MG63 (cell line): ENCODE measurements around the gene TEDC2. TPM values are rescaled to one million over a fixed set of nuclear protein-coding genes. Genes with fewer than 3 reads are reported as not detected.

ENCODE experiments used
- DNase-seq: peaks from one replicate; pipeline ENCODE4 v3.0.0-alpha.2; 2020
- H3K27me3 ChIP-seq: fragments of 250-450 bp; sonication (Bioruptor Pico); 2 replicates; pipeline ENCODE4 v1.5.1; 2020; ENCODE audit warnings: mild to moderate bottlenecking, moderate library complexity
- H3K36me3 ChIP-seq: fragments of 250-450 bp; sonication (Bioruptor Pico); 2 replicates; pipeline ENCODE4 v1.5.1; 2020; ENCODE audit warnings: mild to moderate bottlenecking, moderate library complexity
- H3K4me3 ChIP-seq: fragments of 250-450 bp; sonication (Bioruptor Pico); 2 replicates; pipeline ENCODE4 v1.5.1; 2020; ENCODE audit warnings: mild to moderate bottlenecking, moderate library complexity
- H3K9me3 ChIP-seq: fragments of 250-450 bp; sonication (Bioruptor Pico); 2 replicates; pipeline ENCODE4 v1.5.1; 2020; ENCODE audit warnings: mild to moderate bottlenecking, moderate library complexity
- total RNA-seq: library from RNA; depleted of rRNA; stranded (reverse); fragments of >200 nt; shearing (Covaris generic); gene quantifications from 2 replicates; pipeline ENCODE4 v1.2.3, GENCODE V29; 2014; ENCODE audit warnings: low replicate concordance; rRNA removed

The TEDC2 gene
- total RNA-seq, 1 experiment from 2014 or later: 38.6 TPM

DNA sequence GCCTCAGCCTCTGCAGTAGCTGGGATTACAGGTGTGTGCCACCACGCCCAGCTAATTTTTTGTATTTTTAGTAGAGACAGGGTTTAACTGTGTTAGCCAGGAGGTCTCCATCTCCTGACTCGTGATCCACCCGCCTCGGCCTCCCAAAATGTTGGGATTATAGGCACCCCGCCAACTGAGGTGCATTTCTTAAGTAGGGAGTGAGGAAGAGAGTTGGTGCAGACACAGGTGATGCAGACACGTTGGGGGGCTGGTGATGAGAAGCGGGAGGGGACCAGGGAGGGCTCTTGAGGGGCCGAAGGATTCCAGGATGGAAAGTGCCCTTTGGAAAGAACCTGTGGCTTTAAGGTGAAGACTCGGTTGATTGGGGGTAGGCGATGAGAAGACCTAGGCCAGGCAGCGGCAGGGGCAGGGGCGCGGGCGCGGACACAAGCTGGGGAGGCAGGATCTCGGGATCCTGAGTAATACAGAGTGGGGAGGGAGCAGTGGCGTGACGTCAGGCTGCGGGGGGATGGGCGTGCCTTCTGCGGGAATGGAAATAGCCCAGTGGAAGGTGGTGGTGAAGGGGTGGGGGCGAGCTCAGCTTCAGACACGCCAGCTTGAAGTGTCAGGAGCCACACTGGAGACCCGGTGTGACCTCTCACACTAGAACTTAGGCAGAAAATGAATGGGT lies 51.4 kb downstream of the TEDC2 start:
- DNase-seq: no peak
- H3K4me3 ChIP-seq: no peak overlapping the region
- peaks cover 4% of the 10 kb centered on the region for H3K36me3 ChIP-seq
- H3K27me3 ChIP-seq: no peaks in the 10 kb centered on the region
- no peaks in the 10 kb centered on the region for H3K9me3 ChIP-seq

DNA sequence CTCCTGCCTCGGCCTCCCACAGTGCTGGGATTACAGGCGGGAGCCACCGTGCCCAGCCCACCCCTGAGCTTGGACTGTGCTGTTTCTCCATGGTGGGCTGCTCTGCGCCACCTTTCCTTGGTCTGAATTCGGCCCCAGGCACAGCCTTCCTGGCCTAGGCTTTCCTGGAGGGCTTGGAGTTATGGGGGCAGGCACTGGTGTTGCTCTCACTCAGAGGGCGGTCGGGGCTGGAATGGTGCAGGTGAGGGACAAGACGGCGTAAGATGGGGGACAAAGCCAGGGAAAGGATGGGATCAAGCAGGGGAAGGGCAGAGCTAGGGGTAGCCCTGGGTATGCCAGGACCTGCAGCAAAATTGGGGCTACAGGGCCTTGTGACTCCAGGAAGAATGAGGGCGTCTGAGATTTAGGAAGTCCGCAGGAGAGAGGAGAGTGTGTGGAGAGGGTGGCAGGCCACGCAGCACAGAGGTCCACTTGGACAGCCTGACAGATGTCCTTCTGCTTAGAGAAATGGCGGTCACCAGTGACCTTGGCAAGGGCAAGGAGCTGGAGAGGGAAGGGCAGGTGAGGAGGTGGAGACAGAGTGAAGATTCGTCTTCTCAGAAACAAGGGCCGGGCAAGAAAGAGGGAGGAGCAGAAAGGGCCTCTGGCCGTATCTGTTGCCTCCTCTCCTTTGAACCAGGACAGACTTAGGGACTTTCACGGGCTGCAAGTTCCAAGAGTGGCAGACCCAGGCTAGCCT lies 52.3 kb downstream of the TEDC2 start:
- DNase-seq: no peak
- no peak overlapping the region for H3K4me3 ChIP-seq
- H3K9me3 ChIP-seq: no peaks in the 10 kb centered on the region
- H3K36me3 ChIP-seq: peaks cover 11% of the 10 kb centered on the region
- no peaks in the 10 kb centered on the region for H3K27me3 ChIP-seq

DNA sequence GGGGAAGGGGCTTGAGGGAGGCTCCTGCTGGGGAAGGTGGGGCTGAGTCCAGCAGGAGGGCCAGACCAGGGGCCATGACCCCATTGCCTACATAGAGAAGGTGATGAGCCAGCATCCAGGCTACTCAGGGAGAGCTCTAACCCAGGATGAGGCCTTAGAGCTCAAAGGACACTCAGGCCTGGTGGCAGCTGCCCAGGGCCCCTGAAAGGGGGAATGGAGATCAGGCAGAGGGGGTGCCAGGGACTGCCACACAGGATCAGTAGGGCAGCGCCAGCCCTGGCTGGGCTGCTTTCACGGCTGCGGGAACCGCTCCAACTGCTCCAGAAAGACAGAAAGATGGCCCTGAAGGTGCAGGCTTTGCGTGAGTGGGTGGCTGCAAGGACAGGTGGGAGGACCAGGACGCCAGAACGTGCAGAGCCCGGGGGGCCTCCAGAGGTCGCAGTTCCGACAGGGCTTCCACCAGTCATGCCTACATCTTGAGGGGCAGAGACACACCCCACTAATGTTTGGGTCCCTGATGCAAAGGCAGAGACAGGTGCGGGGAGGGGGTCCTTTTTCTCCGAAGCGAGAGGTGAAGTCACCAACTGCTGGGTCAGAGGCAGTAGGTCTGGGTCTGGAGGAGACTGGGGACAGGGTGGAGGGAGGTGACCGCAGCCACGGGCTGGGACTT lies 53.0 kb downstream of the TEDC2 start:
- Histone ChIP-seq H3K36me3 (peaks cover 12% of the 10 kb centered on the region), H3K4me3 (peak overlapping the region; percentile 95)
- no peak for DNase-seq

DNA sequence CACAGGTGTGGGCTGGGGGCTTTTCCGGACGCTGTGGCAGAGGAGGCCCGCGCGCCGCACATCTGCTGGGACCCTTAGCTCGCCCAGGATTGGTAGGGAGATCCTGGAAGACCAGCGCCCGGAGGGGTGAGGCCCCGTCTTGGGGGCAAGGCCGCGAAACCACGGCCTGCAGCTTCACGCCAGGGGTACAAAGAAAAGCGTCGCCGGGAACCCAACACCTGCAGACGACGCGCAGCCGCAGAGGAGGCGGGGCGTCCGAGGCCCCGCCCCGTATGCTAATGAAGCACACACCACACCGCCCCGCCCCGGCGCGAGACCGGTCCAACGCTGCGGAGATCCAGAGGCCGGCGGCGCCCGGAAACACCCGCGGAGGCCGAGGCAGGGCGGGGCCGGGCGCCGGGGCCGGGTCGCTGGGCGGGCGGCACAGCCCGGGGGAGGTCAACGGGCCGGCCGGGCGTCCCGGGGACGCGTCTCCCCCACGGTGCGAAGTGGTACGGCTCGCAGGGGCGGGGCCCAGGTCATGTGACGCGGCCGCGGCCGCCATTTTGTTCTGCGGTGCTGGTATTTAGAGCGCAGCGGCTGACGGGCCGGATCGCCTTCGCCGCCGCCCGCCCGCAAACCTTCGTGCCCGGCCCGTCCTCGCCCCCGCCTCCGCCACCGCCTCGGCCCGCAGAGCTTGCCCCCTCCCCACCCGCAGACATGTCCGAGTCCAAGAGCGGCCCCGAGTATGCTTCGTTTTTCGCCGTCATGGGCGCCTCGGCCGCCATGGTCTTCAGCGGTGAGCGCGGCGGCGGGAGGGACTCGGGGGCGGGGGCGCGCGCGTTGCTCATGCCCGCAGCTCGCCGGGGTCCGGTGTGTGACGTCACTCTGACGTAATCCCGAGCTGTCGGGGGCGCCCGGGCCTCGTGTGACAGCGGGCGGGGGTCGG lies 53.8 kb downstream of the TEDC2 start, which contains the start of gene ATP6V0C:
ATP6V0C (plus strand) TSS at position 548 of the 928 bp plus-strand sequence; CDS start at position 700, 152 bp downstream.
- no peaks in the 10 kb centered on the region for H3K27me3 ChIP-seq
- peaks cover 12% of the 10 kb centered on the region for H3K36me3 ChIP-seq
- no peaks in the 10 kb centered on the region for H3K9me3 ChIP-seq
- H3K4me3 ChIP-seq: peak within 1 kb of the TSS; percentile 95
- DNase-seq: peak; percentile 93

More for the DNA sequence above, 53.0 kb downstream of the TEDC2 start:
- no peaks in the 10 kb centered on the region for H3K27me3 ChIP-seq
- no peaks in the 10 kb centered on the region for H3K9me3 ChIP-seq

Other genes starting within 250 kb of the TEDC2 start
- 0.39 and 1.3 TPM in 2 replicates for gene BRICD5, start 249.2 kb upstream of the TEDC2 start, total RNA-seq
- gene PGP, start 245.3 kb upstream of the TEDC2 start, total RNA-seq: 31.7 and 43.8 TPM in 2 replicates
- 43.2 and 56.5 TPM in 2 replicates for gene E4F1, start 236.5 kb upstream of the TEDC2 start, total RNA-seq
- gene DNASE1L2, start 223.7 kb upstream of the TEDC2 start, total RNA-seq: 0.39 and 2.0 TPM in 2 replicates
- 41.1 and 83.9 TPM in 2 replicates for gene ECI1, start 208.5 kb upstream of the TEDC2 start, total RNA-seq
- 130 and 133 TPM in 2 replicates for gene RNPS1, start 192.0 kb upstream of the TEDC2 start, total RNA-seq
- gene ABCA3, start 119.4 kb upstream of the TEDC2 start, total RNA-seq: 1.1 and 5.1 TPM in 2 replicates
- gene CCNF, start 30.7 kb upstream of the TEDC2 start, total RNA-seq: 33.3 and 35.9 TPM in 2 replicates
- not detected in 2 replicates for gene NTN3, start 11.2 kb downstream of the TEDC2 start, total RNA-seq
- 12.9 and 14.8 TPM in 2 replicates for gene TBC1D24, start 15.0 kb downstream of the TEDC2 start, total RNA-seq
- 15.0 and 19.4 TPM in 2 replicates for gene ATP6V0C, start 53.8 kb downstream of the TEDC2 start, total RNA-seq
- gene AMDHD2, start 60.3 kb downstream of the TEDC2 start, total RNA-seq: 15.8 and 25.9 TPM in 2 replicates
- not detected in 2 replicates for gene CEMP1, start 71.3 kb downstream of the TEDC2 start, total RNA-seq
- gene PDPK1, start 77.9 kb downstream of the TEDC2 start, total RNA-seq: 6.6 and 7.6 TPM in 2 replicates
- 49.6 and 71.6 TPM in 2 replicates for gene KCTD5, start 222.4 kb downstream of the TEDC2 start, total RNA-seq